ENCODE measurements around the gene CFAP61. TPM values are rescaled to one million over a fixed set of nuclear protein-coding genes. Genes with fewer than 3 reads are reported as not detected.

CFAP61 gene
- total RNA-seq (2022; extraction: Qiagen RNA extraction; ENCODE audit: low read depth), result 0.32 to 1.5 TPM (median 0.45 TPM) in 5 replicates

GRCh38 chr20:20052074-20052970 lies at the start of gene CFAP61, which contains the start of gene CRNKL1:
TSS of gene CFAP61 (plus strand) at chr20:20052532. CDS start at chr20:20056654, 4,122 bp downstream.
TSS of gene CRNKL1 (minus strand) at chr20:20052466. CDS start at chr20:20052342, 124 bp downstream.

GRCh38 chr20:20017001-20017843 lies 35.1 kb upstream of the CFAP61 start, which contains the start of gene NAA20:
TSS of gene NAA20 (plus strand) at chr20:20017362. CDS start at chr20:20017397, 35 bp downstream.

GRCh38 chr20:20367575-20368417 lies 315.5 kb downstream of the CFAP61 start, which contains the start of gene INSM1:
TSS of gene INSM1 (plus strand) at chr20:20368104. CDS start at chr20:20368268, 164 bp downstream.

Other genes starting within 250 kb of the CFAP61 start
- gene NAA20, start 35.2 kb upstream of the CFAP61 start, total RNA-seq (2022; extraction: Qiagen RNA extraction; ENCODE audit: low read depth), result 139 to 154 TPM (median 144 TPM) in 5 replicates
- 21.8 to 22.8 TPM (median 22.3 TPM) in 5 replicates for gene CRNKL1, start 66 bp upstream of the CFAP61 start, total RNA-seq (2022; extraction: Qiagen RNA extraction; ENCODE audit: low read depth)

All from A549 treated with GW870086 at 1 μM for 4 hours (cell line).